Coronary artery (tissue), 2 donors: Measurements from ENCODE around the gene TTC28.
A peak's percentile ranks its signal among the peaks of the same experiment; 100 is the strongest.

Source experiments
- DNase-seq: peaks from one replicate; pipeline ENCODE4 v3.0.0-alpha.2; 2017; ENCODE audit warnings: low spot score
- H3K27ac ChIP-seq, 2 donors: fragments of 200-600 bp; sonication (generic); one replicate each; pipeline ENCODE4 v1.5.1; 2016 to 2019
- H3K4me3 ChIP-seq: fragments of 200-600 bp; sonication (generic); 2 replicates; pipeline ENCODE4 v1.5.1; 2016; ENCODE audit warnings: mild to moderate bottlenecking, moderate library complexity
- CTCF ChIP-seq: fragments of 200-600 bp; sonication (generic); IDR thresholded peaks from one replicate; pipeline ENCODE4 v1.5.1; 2019; ENCODE audit warnings: antibody characterized with exemption

The TTC28 gene

GRCh38 chr22:27997538-27997937, 682.1 kb downstream of the TTC28 start:
- H3K27ac ChIP-seq, result no peak overlapping the region
- no peak overlapping the region for H3K4me3 ChIP-seq
- no peak for DNase-seq
- no peak for TF ChIP-seq CTCF

GRCh38 chr22:27996981-27997380, 682.7 kb downstream of the TTC28 start:
- TF ChIP-seq CTCF, result no peak
- no peak for DNase-seq
- Histone ChIP-seq H3K27ac (no peak overlapping the region), H3K4me3 (no peak overlapping the region)

GRCh38 chr22:27996529-27996925, 683.1 kb downstream of the TTC28 start:
- no peak overlapping the region for H3K4me3 ChIP-seq
- TF ChIP-seq CTCF, result no peak
- DNase-seq, result no peak
- H3K27ac ChIP-seq, result no peak overlapping the region

- no peak for TF ChIP-seq CTCF
- Histone ChIP-seq H3K4me3 (no peak overlapping the region), H3K27ac (no peak overlapping the region)
- DNase-seq, result no peak
Observed at GRCh38 chr22:27995801-27996528, 683.7 kb downstream of the TTC28 start.

GRCh38 chr22:27994481-27995331, 684.9 kb downstream of the TTC28 start:
- TF ChIP-seq CTCF, result no peak
- no peak overlapping the region for H3K27ac ChIP-seq
- no peak overlapping the region for H3K4me3 ChIP-seq
- peak; percentile 52 for DNase-seq

GRCh38 chr22:27993774-27994350, 685.8 kb downstream of the TTC28 start:
- Histone ChIP-seq H3K27ac (no peak overlapping the region), H3K4me3 (no peak overlapping the region)
- TF ChIP-seq CTCF, result no peak
- DNase-seq, result peak; percentile 57
